OCI-LY3 (cell line): ENCODE data around the gene MYO7A.

Experiments
- EZH2phosphoT487 ChIP-seq: fragments of 200-600 bp; shearing (Covaris generic); IDR thresholded peaks from 2 replicates; pipeline ENCODE4 v1.6.1; 2018; ENCODE audit warnings: antibody characterized with exemption, mixed run types, low read depth
- TF ChIP-seq, protein P1 (sequence below): fragments of 200-600, 300-600 bp; sonication (generic); IDR thresholded peaks from 2 replicates; pipeline ENCODE4 v1.5.1; 2014; ENCODE audit warnings: antibody characterized with exemption, low read length, low read depth

DNA sequence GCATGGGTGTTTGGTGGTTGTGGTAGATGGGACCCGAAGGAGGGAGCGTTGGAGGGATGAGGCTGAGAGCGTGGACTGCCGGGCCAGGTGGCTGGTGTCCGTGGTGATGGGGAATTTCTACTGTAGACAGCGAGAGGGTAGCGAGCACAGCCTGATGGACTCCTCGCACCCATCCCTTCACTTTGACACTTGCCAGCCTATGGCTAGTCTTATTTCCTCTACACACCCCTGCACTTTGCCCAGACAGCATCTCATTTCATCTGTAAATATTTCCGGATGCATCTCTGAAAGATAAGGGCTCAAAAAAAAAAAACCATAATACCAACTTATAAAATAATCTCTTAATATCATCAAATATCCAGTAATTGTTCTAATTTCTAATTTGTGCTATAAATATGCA lies 19.6 kb upstream of the MYO7A start:
- TF ChIP-seq, protein P1, sequence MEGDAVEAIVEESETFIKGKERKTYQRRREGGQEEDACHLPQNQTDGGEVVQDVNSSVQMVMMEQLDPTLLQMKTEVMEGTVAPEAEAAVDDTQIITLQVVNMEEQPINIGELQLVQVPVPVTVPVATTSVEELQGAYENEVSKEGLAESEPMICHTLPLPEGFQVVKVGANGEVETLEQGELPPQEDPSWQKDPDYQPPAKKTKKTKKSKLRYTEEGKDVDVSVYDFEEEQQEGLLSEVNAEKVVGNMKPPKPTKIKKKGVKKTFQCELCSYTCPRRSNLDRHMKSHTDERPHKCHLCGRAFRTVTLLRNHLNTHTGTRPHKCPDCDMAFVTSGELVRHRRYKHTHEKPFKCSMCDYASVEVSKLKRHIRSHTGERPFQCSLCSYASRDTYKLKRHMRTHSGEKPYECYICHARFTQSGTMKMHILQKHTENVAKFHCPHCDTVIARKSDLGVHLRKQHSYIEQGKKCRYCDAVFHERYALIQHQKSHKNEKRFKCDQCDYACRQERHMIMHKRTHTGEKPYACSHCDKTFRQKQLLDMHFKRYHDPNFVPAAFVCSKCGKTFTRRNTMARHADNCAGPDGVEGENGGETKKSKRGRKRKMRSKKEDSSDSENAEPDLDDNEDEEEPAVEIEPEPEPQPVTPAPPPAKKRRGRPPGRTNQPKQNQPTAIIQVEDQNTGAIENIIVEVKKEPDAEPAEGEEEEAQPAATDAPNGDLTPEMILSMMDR = no peak
- TF ChIP-seq EZH2phosphoT487 = no peak
